ENCODE measurements around the gene DRICH1. TPM values are rescaled to one million over a fixed set of nuclear protein-coding genes. Genes with fewer than 3 reads are reported as not detected.
A peak's percentile ranks its signal among the peaks of the same experiment; 100 is the strongest.

The DRICH1 gene
- total and polyA plus RNA-seq, 2 of the 13 experiments (the other 11 are each of a cell fraction or from before 2014, with no cell fraction given) = 0.22 to 0.66 TPM

- TF ChIP-seq MED1 (CRISPR knock-in tag; IDR thresholded peaks at IDR 0.05) (0 out of 2 replicates have a peak, but pooled peaks have one; percentile 23), ZNF614 (CRISPR knock-in tag; IDR thresholded peaks at IDR 0.05; ENCODE audit: borderline replicate concordance) (no peak), ZNF318 (CRISPR knock-in tag; IDR thresholded peaks at IDR 0.05) (no peak), ZKSCAN8 (CRISPR knock-in tag; IDR thresholded peaks at IDR 0.05; ENCODE audit: borderline replicate concordance) (no peak), ZMYM2 (CRISPR knock-in tag; IDR thresholded peaks at IDR 0.05) (peak; percentile 46; the same call in 1 of the 2 replicates), ZFX (CRISPR knock-in tag; IDR thresholded peaks at IDR 0.05; ENCODE audit: low read depth) (peak; percentile 59; the same call in 1 of the 2 replicates), BRD4 (CRISPR knock-in tag; IDR thresholded peaks at IDR 0.05) (peak; percentile 55; the same call in 1 of the 2 replicates), HOXA3 (CRISPR knock-in tag; IDR thresholded peaks at IDR 0.05) (no peak; the same call in 1 of the 2 replicates), SNRNP70 (IDR thresholded peaks at IDR 0.05; ENCODE audit: low read depth, low read length) (no peak), ZNF3 (CRISPR knock-in tag; IDR thresholded peaks at IDR 0.05) (no peak), ELF3 (CRISPR knock-in tag; IDR thresholded peaks at IDR 0.05) (no peak)
- TF ChIP-seq, protein P1, sequence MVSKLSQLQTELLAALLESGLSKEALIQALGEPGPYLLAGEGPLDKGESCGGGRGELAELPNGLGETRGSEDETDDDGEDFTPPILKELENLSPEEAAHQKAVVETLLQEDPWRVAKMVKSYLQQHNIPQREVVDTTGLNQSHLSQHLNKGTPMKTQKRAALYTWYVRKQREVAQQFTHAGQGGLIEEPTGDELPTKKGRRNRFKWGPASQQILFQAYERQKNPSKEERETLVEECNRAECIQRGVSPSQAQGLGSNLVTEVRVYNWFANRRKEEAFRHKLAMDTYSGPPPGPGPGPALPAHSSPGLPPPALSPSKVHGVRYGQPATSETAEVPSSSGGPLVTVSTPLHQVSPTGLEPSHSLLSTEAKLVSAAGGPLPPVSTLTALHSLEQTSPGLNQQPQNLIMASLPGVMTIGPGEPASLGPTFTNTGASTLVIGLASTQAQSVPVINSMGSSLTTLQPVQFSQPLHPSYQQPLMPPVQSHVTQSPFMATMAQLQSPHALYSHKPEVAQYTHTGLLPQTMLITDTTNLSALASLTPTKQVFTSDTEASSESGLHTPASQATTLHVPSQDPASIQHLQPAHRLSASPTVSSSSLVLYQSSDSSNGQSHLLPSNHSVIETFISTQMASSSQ (IDR thresholded peaks at IDR 0.05; ENCODE audit: low read depth) = peak; percentile 90
- TF ChIP-seq, protein P1 (CRISPR knock-in tag; IDR thresholded peaks at IDR 0.05; ENCODE audit: borderline replicate concordance) = peak; percentile 96
These were observed 43.6 kb upstream of the DRICH1 start (continued) for GRCh38 chr22:23675502-23676415.
